ENCODE results near the gene C1QC.
"Not testable (repeated sequence)": the region's sequence is repeated elsewhere in the genome, so short reads cannot be mapped to it uniquely, and the experiment has no call there.

Gene C1QC

DNA sequence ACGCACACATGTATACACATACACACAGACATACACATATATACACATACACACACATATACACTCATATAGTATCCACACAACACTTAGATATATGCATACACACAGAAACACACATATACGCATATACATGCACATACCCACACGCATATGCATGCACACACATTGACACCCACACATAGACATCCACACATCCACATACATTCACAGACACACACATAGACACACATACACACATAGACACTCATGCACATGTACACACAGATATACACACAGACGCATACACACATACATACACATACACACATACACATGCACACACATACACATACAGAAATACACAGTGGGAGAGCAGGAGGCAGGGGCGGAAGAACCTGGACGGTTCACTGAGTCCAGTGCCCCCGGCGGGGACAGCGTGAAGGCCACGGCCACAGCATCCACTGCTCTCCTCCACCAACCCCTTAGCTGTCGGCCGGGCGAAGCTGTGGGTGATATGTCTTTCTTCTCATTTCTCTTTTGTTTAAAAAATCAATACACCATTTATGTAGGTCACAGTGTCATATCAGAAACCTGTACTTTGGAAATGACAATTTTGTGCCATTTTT, 6.8 kb downstream of the C1QC start:
- DNase-seq (ENCODE audit: low read depth in 3 of 3), result no peak

DNA sequence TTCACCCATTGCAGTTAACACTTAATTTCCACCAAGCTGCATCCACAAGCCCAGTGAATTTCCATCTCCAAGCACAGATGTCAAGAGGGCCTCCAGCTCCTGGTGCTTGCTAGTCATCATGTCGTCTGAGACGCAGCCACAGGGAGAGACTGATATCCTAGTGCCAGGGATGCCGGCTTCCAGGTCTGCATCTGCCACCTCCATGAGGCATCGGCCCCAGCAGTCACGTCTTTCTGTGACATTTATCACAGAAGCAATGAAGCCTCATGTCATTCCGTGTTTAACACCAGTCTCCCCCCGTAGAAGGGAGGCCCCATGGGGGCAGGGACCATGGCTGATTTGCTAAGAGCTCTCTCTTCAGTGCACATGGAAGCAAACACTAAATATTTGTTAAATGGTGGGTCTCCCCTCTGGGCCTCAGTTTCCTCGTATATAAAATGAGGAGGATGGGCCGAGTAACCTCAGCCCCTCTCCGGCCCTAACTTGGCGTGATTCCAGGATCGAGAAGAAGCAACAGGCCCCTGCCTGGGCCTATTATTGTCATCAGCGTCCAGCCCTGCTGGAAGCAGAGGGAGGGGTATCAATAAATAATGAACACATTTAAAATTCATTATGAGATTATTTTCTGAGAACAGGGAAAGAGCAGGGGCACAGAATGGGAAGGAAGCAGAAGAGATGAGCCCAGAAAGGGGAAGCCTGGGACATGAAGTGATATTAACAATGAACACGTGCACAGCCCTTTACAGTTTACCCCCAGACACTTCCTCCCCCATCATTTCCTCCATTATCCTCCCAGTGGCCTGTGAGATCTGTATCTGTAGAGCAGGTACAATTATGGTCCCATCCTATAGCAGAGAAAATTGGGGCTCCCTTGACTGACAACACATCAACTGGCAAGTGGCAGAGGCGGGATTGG, 8.8 kb downstream of the C1QC start:
- no peak for DNase-seq (ENCODE audit: low read depth in 3 of 3)

GRCh38 chr1:22652881-22653316, 9.5 kb downstream of the C1QC start, which contains the start of gene C1QB:
Gene C1QB, plus strand, starts transcription at chr1:22653236. Its CDS starts 6,227 bp downstream, at chr1:22659463.
- no peak for DNase-seq (ENCODE audit: low read depth in 3 of 3)

GRCh38 chr1:22654692-22655091, 11.3 kb downstream of the C1QC start:
- no peak for DNase-seq (ENCODE audit: low read depth in 3 of 3)

GRCh38 chr1:22658385-22659163, 15.1 kb downstream of the C1QC start:
- DNase-seq (ENCODE audit: low read depth in 3 of 3), result no peak

DNA sequence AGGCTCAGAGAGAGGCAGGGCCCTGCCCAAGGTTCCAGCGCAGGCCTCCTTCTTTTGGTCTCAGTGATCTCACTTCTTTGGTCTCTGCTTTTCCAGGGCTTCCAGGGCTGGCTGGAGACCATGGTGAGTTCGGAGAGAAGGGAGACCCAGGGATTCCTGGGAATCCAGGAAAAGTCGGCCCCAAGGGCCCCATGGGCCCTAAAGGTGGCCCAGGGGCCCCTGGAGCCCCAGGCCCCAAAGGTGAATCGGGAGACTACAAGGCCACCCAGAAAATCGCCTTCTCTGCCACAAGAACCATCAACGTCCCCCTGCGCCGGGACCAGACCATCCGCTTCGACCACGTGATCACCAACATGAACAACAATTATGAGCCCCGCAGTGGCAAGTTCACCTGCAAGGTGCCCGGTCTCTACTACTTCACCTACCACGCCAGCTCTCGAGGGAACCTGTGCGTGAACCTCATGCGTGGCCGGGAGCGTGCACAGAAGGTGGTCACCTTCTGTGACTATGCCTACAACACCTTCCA, 17.3 kb downstream of the C1QC start:
- DNase-seq (ENCODE audit: low read depth in 3 of 3), result no peak

- no peak for DNase-seq (ENCODE audit: low read depth in 3 of 3)
Measured at GRCh38 chr1:22661880-22662279, 18.4 kb downstream of the C1QC start.

GRCh38 chr1:22662318-22662717, 18.9 kb downstream of the C1QC start:
- no peak for DNase-seq (ENCODE audit: low read depth in 3 of 3)

- no peak for DNase-seq (ENCODE audit: low read depth in 3 of 3)
Measured at GRCh38 chr1:22662986-22663408, 19.6 kb downstream of the C1QC start.

GRCh38 chr1:22665752-22666151, 22.3 kb downstream of the C1QC start:
- no peak for DNase-seq (ENCODE audit: low read depth in 3 of 3)

DNA sequence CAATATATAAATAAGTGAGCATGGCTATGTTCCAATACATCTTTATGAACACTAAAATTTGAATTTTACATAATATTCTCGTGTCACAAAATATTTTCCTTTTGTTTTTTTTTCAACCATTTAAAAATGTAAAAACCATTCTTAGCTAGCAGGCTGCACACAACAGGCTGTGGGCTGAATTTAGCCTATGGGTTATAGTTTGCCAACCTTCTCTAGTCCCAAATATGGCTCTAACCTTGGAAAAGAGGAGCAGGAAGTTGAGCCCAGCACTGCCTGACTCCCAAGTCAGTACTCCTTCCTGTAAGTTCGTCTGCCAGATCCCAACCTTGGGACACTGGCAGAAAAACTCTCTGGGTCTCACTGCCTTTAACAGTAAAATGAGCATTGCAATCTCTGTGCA, 23.0 kb downstream of the C1QC start:
- no peak for DNase-seq (ENCODE audit: low read depth in 3 of 3)

GRCh38 chr1:22668840-22669239, 25.4 kb downstream of the C1QC start:
- DNase-seq (ENCODE audit: low read depth in 3 of 3), result not testable (repeated sequence)

DNA sequence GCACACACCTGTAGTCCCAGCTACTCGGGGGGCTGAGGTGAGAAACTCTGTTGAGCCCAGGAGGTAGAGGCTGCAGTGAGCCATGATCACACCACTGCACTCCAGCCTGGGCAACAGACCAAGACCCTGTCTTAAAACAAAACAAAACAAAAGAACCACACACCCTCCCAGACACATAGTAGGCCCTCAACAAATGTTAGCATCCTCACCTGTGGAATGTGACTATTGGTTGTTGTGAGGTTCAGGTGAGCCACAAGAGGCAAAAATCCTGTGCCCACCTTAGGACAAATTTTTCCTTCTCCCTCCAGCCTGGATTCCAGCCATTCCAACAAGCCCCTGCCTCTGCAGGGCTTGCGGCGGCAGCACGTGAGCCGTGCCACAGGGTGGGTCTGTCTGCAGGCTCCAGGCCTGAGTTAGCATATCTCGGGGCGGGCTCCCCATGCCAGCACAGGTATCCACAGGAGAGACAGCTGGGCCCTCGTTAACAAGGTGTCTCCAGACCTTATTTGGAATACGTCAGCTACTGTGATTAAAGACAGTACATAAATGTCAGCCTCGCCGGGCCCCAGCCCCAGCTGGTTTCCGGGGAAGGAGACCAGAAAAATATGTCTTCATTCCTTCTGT, 27.0 kb downstream of the C1QC start:
- DNase-seq (ENCODE audit: low read depth in 3 of 3), result no peak

DNA sequence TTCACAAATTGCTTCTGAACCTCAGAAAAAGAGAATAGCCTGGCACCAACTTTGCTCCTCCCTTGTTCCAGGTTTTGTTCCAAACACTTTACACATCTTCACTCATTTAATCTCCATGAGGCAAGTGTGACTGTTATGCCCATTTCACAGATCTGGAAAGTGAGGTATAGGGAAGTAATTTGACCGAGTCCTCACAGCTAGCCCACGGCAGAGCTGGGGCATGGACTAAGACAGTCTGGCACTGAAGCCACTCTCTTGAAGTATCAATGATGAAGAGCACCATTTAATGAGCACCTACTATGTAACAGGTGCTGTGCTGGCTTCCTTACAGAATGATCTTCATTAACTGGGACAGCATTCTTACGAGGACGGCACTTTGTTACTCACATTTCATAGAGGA, 28.6 kb downstream of the C1QC start:
- DNase-seq (ENCODE audit: low read depth in 3 of 3), result no peak

- peak; percentile 8 to 21 (median 13) for DNase-seq (ENCODE audit: low read depth in 3 of 3)
Measured at GRCh38 chr1:22673486-22674409, 30.3 kb downstream of the C1QC start.

GRCh38 chr1:22674410-22674749, 30.9 kb downstream of the C1QC start:
- no peak for DNase-seq (ENCODE audit: low read depth in 3 of 3)

DNA sequence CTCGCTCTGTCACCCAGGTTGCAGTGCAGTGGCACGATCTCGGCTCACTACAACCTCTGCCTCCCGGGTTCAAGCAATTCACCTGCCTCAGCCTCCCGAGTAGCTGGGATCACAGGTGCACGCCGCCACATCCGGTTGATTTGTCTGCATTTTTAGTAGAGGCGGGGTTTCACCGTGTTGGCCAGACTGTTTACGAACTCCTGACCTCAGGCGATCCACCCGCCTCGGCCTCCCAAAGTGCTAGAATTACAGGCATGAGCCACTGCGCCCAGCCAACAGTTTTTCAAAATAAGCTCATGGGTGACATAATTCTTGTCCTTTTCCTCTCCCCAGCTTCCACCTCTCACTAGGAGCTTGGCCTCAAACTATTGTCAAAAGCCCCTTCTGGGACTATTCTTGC, 32.7 kb downstream of the C1QC start:
- DNase-seq (ENCODE audit: low read depth in 3 of 3), result not testable (repeated sequence)

DNA sequence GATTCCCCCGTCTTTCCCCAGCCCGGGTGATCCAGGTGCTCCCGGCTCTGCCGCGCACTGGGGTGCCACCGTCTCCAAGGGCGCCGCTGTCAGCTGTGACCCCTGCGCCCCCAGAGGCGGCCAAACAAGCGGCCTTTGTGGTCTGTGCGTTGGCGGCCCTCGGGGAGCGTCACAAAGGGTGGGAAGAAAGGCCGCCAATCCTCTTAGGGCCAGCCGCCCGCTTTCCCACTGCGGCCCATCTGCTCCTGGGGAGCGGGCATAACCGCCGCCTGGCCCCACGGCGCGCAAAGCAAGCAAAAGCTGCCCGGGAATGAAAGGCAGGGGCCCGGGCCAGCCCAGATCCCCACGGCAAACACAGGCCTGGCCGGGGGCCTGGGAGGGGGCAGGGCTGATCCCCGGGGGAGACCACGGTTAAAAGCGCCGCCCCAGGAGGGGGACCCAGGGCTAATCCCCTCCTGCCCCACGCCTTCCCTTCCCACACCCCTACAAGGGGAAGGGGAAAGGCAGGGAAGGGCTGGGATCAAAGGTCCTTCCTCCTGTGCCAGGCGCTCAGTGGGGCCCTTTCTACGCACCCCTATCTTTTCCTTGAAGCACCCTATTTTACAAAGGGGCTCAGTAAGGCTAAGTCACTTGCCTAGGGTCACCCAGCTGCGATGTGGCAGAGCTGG, 33.6 kb downstream of the C1QC start:
- DNase-seq (ENCODE audit: low read depth in 3 of 3), result no peak

- DNase-seq (ENCODE audit: low read depth in 3 of 3), result no peak
Measured at GRCh38 chr1:22677931-22678896, 34.8 kb downstream of the C1QC start.
